ENCODE measurements around the gene TGFBR1.

- TF ChIP-seq CTCF (IDR thresholded peaks at IDR 0.05), result no peak
- TF ChIP-seq POLR2AphosphoS5 (IDR thresholded peaks at IDR 0.05), result no peak
- TF ChIP-seq EP300 (IDR thresholded peaks at IDR 0.05), result no peak
- TF ChIP-seq POLR2A (IDR thresholded peaks at IDR 0.05), result no peak
Measured at GRCh38 chr9:99190597-99191283, 85.8 kb downstream of the TGFBR1 start.

Measured in gastroesophageal sphincter (tissue), 3 donors.